Measurements from ENCODE around the gene CERS6. TPM values are rescaled to one million over a fixed set of nuclear protein-coding genes. Genes with fewer than 3 reads are reported as not detected.

Gene CERS6
- total and polyA plus RNA-seq, 2 of the 8 experiments (the other 6 are each of a cell fraction or from before 2014, with no cell fraction given) = 6.8 to 28.2 TPM

DNA sequence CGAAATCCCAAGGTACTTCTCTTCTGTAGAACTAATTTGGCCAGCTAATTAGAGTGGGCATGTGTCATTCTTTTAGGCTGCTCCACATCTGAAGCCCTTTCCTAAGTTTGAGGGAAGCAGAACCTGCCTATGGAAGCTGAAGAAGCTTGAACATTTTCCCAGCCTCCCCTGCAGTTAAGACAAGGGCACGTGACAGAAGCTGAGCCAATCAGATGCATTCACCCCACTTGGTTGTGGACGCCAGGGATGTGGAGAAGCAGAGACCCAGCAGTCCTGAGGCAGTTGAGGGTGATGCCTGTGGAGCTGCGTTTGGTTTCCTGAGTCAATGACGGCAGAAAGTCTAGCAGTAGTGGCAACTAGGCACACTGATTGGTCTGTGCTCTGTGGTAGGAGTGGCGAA, 26.1 kb upstream of the CERS6 start:
- Histone ChIP-seq H3K27me3 (replicated peaks in 1 of 4; ENCODE audit: control insufficient read depth in 3 of 4, extremely low read depth in 1 of 4, insufficient read depth in 3 of 4, low read length in 3 of 4) (no peaks in the 10 kb centered on the region), H4K5ac (ENCODE audit: insufficient read length, low read depth, low read length) (no peak overlapping the region), H3K4me1 (replicated peaks in 1 of 4; ENCODE audit: control insufficient read depth in 3 of 4, insufficient read depth in 4 of 4, low read length in 3 of 4) (peaks cover 0 to 5% (median 2%) of the 10 kb centered on the region in 4 experiments; a peak in 3 of 7 replicates), H2BK12ac (ENCODE audit: low read depth, low read length) (no peak overlapping the region), H4K20me1 (replicated peaks in 1 of 2; ENCODE audit: control insufficient read depth in 1 of 2, insufficient read depth in 2 of 2, low read length in 2 of 2) (no peaks in the 10 kb centered on the region), H2AFZ (ENCODE audit: low read length) (peak overlapping the region; percentile 45; the same call in 1 of the 2 replicates), H4K8ac (ENCODE audit: extremely low read depth, insufficient read depth, low read length) (no peak overlapping the region), H3K4ac (replicated peaks; ENCODE audit: insufficient read length, low read depth, low read length) (no peak overlapping the region), H2BK5ac (ENCODE audit: low read depth, low read length) (no peak overlapping the region), H3K79me1 (ENCODE audit: low read depth, low read length) (no peaks in the 10 kb centered on the region), H3K14ac (ENCODE audit: insufficient read length) (no peak overlapping the region), H3K18ac (ENCODE audit: extremely low read depth, low read length) (no peak overlapping the region), H3K9me3 (ENCODE audit: insufficient read depth in 2 of 2, low read depth in 1 of 2, low read length in 1 of 2) (no peaks in the 10 kb centered on the region), H3K9ac (replicated peaks in 1 of 4; ENCODE audit: extremely low read depth in 1 of 4, low read depth in 3 of 4, low read length in 3 of 4) (no peak overlapping the region), H2BK15ac (ENCODE audit: low read length) (no peak overlapping the region), H2BK20ac (ENCODE audit: low read length) (no peak overlapping the region), H3K4me2 (ENCODE audit: insufficient read depth in 1 of 2, low read depth in 2 of 2, low read length in 2 of 2) (no peak overlapping the region), H3K23ac (ENCODE audit: insufficient read length) (no peak overlapping the region), H2AK5ac (ENCODE audit: low read depth, low read length) (no peak overlapping the region), H3K36me3 (ENCODE audit: control insufficient read depth in 2 of 4, insufficient read depth in 4 of 4, low read length in 3 of 4) (no peaks in the 10 kb centered on the region), H3K23me2 (ENCODE audit: low read depth, low read length) (no peaks in the 10 kb centered on the region), H3K79me2 (ENCODE audit: control insufficient read depth in 1 of 2, insufficient read depth in 2 of 2, low read length in 2 of 2) (no peaks in the 10 kb centered on the region), H3K56ac (replicated peaks; ENCODE audit: insufficient read length, low read depth, low read length) (no peak overlapping the region), H4K91ac (replicated peaks; ENCODE audit: insufficient read length, low read length) (no peak overlapping the region), H2BK120ac (replicated peaks; ENCODE audit: low read depth, low read length) (no peak overlapping the region), H3K27ac (ENCODE audit: low read depth, low read length) (no peak overlapping the region), H3K4me3 (ENCODE audit: extremely low read depth in 1 of 4, insufficient read depth in 2 of 4, low read depth in 3 of 4, low read length in 4 of 4) (no peak overlapping the region)
- ChIA-PET CTCF (ENCODE audit: partially characterized antibody) (interaction anchor here (1.5 kb wide), 1 partner anchor 83 kb away, joined by 5 read pairs; no protein-coding TSS in a partner anchor), POLR2A (ENCODE audit: partially characterized antibody) (interaction anchor here (0.5 to 1.9 kb wide), 2 partner anchors 14 to 29 kb away, joined by 3 to 6 read pairs; no protein-coding TSS in a partner anchor)
- FAIRE-seq = no peak
- no peak for DNase-seq (ENCODE audit: low read depth in 1 of 2, low spot score in 2 of 2)
- TF ChIP-seq SRF (IDR thresholded peaks at IDR 0.05; ENCODE audit: low read depth, low read length) = no peak
- TF ChIP-seq ATF2 (IDR thresholded peaks at IDR 0.05; ENCODE audit: low read length) = no peak
- TF ChIP-seq SP1 (IDR thresholded peaks at IDR 0.05; ENCODE audit: low read depth, low read length) = no peak
- no peak for TF ChIP-seq KDM4A (IDR thresholded peaks at IDR 0.05; ENCODE audit: low read depth, low read length, severe bottlenecking)
- TF ChIP-seq POU5F1 (IDR thresholded peaks at IDR 0.05; ENCODE audit: low read depth, low read length) = no peak
- TF ChIP-seq EZH2 (IDR thresholded peaks at IDR 0.05; ENCODE audit: low read depth, low read length, severe bottlenecking) = no peak
- no peak for TF ChIP-seq KDM5A (IDR thresholded peaks at IDR 0.05; ENCODE audit: low read length)
- 91% methylated on average over 6 of the region's 6 CpGs; no CpG with 5 or more reads in 1 of the 2 experiments for WGBS, 2 experiments (ENCODE audit: extremely low coverage in 1 of 2, insufficient coverage in 1 of 2, insufficient read length in 1 of 2, insufficient replicate concordance in 2 of 2, low coverage in 1 of 2, low lambda C conversion rate in 2 of 2, missing lambda C conversion rate in 1 of 2)
